ENCODE measurements around the gene NEK2. TPM values are rescaled to one million over a fixed set of nuclear protein-coding genes. Genes with fewer than 3 reads are reported as not detected.

Gene NEK2
- total and polyA plus RNA-seq, 2 of the 13 experiments (the other 11 are each of a cell fraction or from before 2014, with no cell fraction given), result 10.9 to 40.8 TPM

DNA sequence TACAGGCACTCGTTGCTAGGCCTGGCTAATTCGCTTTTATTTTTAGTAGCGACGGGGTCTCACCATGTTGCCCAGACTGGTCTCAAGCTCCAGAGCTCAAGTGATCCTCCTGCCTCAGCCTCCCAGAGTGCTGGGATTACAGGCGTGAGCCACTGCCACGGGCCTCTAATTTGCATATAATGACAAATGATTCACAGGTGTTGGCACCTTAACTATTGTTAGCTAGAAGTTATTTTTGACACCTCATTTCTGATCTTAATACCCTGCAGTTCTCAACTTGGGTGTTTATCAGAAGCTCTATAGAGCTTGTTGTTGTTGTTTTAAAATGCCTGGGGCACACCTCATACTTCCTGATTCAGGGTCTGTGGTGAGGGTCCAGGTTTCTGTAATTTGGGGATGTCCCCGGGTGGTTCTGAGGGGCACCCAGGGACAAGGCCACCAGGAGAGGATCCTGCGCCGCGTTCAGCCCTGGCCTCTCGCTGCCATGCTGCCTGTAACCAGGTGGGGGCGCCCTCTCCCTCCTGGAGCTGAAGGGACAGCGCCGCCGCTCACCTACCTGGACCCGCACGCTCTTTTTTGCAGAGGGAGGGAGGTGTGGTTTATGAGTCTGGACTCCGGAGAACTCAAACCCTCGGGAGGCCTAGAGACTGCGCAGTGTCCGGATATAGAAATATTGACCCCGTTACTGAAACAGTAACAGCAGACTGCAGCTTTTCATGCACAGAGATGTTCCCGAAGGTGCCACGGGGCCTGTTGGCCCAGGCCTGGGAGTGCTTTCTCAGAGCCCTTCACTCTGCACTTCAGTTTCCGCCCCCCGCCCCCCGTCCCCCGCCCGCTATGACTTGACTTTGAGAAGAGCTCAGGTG lies 23.0 kb upstream of the NEK2 start (continued):
- TF ChIP-seq, protein P1, sequence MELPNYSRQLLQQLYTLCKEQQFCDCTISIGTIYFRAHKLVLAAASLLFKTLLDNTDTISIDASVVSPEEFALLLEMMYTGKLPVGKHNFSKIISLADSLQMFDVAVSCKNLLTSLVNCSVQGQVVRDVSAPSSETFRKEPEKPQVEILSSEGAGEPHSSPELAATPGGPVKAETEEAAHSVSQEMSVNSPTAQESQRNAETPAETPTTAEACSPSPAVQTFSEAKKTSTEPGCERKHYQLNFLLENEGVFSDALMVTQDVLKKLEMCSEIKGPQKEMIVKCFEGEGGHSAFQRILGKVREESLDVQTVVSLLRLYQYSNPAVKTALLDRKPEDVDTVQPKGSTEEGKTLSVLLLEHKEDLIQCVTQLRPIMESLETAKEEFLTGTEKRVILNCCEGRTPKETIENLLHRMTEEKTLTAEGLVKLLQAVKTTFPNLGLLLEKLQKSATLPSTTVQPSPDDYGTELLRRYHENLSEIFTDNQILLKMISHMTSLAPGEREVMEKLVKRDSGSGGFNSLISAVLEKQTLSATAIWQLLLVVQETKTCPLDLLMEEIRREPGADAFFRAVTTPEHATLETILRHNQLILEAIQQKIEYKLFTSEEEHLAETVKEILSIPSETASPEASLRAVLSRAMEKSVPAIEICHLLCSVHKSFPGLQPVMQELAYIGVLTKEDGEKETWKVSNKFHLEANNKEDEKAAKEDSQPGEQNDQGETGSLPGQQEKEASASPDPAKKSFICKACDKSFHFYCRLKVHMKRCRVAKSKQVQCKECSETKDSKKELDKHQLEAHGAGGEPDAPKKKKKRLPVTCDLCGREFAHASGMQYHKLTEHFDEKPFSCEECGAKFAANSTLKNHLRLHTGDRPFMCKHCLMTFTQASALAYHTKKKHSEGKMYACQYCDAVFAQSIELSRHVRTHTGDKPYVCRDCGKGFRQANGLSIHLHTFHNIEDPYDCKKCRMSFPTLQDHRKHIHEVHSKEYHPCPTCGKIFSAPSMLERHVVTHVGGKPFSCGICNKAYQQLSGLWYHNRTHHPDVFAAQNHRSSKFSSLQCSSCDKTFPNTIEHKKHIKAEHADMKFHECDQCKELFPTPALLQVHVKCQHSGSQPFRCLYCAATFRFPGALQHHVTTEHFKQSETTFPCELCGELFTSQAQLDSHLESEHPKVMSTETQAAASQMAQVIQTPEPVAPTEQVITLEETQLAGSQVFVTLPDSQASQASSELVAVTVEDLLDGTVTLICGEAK (IDR thresholded peaks at IDR 0.05), result no peak
- TF ChIP-seq, protein P1 (CRISPR knock-in tag; IDR thresholded peaks at IDR 0.05), result no peak
- TF ChIP-seq MTERF4 (CRISPR knock-in tag; IDR thresholded peaks at IDR 0.05) (no peak), ZFP36L2 (CRISPR knock-in tag; IDR thresholded peaks at IDR 0.05) (0 out of 2 replicates have a peak, but pooled peaks have one; percentile 24), RELA (CRISPR knock-in tag; IDR thresholded peaks at IDR 0.05) (0 out of 2 replicates have a peak, but pooled peaks have one; percentile 72), ETV5 (CRISPR knock-in tag; IDR thresholded peaks at IDR 0.05; ENCODE audit: borderline replicate concordance) (peak; percentile 58; the same call in 1 of the 2 replicates), ZSCAN31 (CRISPR knock-in tag; IDR thresholded peaks at IDR 0.05; ENCODE audit: low read depth) (peak; percentile 64; the same call in 1 of the 2 replicates), RAD21 (CRISPR knock-in tag; IDR thresholded peaks at IDR 0.05) (peak; percentile 98), ETV6 (CRISPR knock-in tag; conservative IDR thresholded peaks at IDR 0.05) (no peak), PLRG1 (conservative IDR thresholded peaks at IDR 0.05) (no peak), ZNF570 (CRISPR knock-in tag; IDR thresholded peaks at IDR 0.05; ENCODE audit: borderline replicate concordance) (no peak), CREBL2 (CRISPR knock-in tag; IDR thresholded peaks at IDR 0.05; ENCODE audit: borderline replicate concordance) (no peak)
- TF ChIP-seq, protein P2, sequence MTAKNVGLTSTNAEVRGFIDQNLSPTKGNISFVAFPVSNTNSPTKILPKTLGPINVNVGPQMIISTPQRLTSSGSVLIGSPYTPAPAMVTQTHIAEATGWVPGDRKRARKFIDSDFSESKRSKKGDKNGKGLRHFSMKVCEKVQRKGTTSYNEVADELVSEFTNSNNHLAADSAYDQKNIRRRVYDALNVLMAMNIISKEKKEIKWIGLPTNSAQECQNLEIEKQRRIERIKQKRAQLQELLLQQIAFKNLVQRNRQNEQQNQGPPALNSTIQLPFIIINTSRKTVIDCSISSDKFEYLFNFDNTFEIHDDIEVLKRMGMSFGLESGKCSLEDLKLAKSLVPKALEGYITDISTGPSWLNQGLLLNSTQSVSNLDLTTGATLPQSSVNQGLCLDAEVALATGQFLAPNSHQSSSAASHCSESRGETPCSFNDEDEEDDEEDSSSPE (CRISPR knock-in tag; IDR thresholded peaks at IDR 0.05), result no peak
- TF ChIP-seq, protein P3, sequence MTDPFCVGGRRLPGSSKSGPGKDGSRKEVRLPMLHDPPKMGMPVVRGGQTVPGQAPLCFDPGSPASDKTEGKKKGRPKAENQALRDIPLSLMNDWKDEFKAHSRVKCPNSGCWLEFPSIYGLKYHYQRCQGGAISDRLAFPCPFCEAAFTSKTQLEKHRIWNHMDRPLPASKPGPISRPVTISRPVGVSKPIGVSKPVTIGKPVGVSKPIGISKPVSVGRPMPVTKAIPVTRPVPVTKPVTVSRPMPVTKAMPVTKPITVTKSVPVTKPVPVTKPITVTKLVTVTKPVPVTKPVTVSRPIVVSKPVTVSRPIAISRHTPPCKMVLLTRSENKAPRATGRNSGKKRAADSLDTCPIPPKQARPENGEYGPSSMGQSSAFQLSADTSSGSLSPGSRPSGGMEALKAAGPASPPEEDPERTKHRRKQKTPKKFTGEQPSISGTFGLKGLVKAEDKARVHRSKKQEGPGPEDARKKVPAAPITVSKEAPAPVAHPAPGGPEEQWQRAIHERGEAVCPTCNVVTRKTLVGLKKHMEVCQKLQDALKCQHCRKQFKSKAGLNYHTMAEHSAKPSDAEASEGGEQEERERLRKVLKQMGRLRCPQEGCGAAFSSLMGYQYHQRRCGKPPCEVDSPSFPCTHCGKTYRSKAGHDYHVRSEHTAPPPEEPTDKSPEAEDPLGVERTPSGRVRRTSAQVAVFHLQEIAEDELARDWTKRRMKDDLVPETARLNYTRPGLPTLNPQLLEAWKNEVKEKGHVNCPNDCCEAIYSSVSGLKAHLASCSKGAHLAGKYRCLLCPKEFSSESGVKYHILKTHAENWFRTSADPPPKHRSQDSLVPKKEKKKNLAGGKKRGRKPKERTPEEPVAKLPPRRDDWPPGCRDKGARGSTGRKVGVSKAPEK (CRISPR knock-in tag; IDR thresholded peaks at IDR 0.05; ENCODE audit: borderline replicate concordance), result peak; percentile 19; the same call in 1 of the 2 replicates

All from HepG2 (cell line).